ENCODE data around the gene LGALS4.

LGALS4 gene

DNA sequence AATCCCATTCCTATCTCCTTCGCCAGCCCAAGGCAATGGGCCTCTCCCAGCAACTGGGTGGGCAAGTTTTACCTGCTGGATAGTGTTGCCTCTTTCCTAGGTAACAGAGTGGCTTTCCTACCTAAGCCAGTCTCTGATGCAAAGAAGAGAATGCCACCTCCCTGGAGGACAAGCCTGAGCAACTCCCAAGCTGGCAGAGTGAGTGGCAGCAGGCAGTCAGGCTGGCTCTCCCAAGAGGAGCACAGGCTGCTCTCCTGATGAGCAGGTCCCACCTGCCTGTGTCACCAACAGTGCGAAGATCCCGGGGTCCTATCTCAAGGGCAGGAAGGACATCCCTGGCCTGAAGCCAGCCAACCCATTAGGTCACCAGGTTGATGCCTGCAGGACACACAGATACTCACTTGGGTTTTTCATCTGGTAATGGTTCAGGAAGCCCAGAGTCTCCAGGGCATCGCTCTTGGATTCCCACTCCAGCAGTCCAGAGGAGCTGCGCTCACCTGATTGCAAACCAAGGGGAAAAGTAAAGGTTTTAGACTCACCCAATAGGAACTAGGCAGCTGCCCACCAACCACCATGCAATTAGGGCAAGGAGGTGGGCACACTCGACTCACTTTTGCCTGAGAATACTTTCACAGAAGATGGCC lies 24.4 kb upstream of the LGALS4 start:
- Histone ChIP-seq H3K9me2 (replicated peaks; ENCODE audit: insufficient read depth, low read length) (no peaks in the 10 kb centered on the region), H3K4me1 (ENCODE audit: low read length) (no peaks in the 10 kb centered on the region), H3K4me2 (ENCODE audit: low read depth, low read length) (no peak overlapping the region), H3K27me3 (replicated peaks; ENCODE audit: insufficient read depth, low read length) (no peaks in the 10 kb centered on the region), H4K20me1 (ENCODE audit: insufficient read depth, low read length) (no peaks in the 10 kb centered on the region), H3K36me3 (replicated peaks; ENCODE audit: insufficient read depth, low read length) (peaks cover 26% of the 10 kb centered on the region), H3K79me2 (ENCODE audit: low read length) (peaks cover 13% of the 10 kb centered on the region), H3F3A (ENCODE audit: insufficient read depth, low read length) (peaks cover 30% of the 10 kb centered on the region), H3K9ac (ENCODE audit: low read length) (no peak overlapping the region), H2AFZ (ENCODE audit: low read length) (no peak overlapping the region), H3K27ac (ENCODE audit: low read length) (no peak overlapping the region), H3K9me3 (replicated peaks; ENCODE audit: insufficient read depth, low read length) (no peaks in the 10 kb centered on the region), H3K4me3 (ENCODE audit: low read length) (no peak overlapping the region)
- no peak for DNase-seq
- TF ChIP-seq, protein P1, sequence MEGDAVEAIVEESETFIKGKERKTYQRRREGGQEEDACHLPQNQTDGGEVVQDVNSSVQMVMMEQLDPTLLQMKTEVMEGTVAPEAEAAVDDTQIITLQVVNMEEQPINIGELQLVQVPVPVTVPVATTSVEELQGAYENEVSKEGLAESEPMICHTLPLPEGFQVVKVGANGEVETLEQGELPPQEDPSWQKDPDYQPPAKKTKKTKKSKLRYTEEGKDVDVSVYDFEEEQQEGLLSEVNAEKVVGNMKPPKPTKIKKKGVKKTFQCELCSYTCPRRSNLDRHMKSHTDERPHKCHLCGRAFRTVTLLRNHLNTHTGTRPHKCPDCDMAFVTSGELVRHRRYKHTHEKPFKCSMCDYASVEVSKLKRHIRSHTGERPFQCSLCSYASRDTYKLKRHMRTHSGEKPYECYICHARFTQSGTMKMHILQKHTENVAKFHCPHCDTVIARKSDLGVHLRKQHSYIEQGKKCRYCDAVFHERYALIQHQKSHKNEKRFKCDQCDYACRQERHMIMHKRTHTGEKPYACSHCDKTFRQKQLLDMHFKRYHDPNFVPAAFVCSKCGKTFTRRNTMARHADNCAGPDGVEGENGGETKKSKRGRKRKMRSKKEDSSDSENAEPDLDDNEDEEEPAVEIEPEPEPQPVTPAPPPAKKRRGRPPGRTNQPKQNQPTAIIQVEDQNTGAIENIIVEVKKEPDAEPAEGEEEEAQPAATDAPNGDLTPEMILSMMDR (IDR thresholded peaks at IDR 0.05; ENCODE audit: low read length), result no peak
- no peak for TF ChIP-seq EZH2 (optimal IDR thresholded peaks at IDR 0.05; ENCODE audit: low read depth, low read length)
- no peak for TF ChIP-seq EZH2phosphoT487 (IDR thresholded peaks at IDR 0.05; ENCODE audit: low read length)

DNA sequence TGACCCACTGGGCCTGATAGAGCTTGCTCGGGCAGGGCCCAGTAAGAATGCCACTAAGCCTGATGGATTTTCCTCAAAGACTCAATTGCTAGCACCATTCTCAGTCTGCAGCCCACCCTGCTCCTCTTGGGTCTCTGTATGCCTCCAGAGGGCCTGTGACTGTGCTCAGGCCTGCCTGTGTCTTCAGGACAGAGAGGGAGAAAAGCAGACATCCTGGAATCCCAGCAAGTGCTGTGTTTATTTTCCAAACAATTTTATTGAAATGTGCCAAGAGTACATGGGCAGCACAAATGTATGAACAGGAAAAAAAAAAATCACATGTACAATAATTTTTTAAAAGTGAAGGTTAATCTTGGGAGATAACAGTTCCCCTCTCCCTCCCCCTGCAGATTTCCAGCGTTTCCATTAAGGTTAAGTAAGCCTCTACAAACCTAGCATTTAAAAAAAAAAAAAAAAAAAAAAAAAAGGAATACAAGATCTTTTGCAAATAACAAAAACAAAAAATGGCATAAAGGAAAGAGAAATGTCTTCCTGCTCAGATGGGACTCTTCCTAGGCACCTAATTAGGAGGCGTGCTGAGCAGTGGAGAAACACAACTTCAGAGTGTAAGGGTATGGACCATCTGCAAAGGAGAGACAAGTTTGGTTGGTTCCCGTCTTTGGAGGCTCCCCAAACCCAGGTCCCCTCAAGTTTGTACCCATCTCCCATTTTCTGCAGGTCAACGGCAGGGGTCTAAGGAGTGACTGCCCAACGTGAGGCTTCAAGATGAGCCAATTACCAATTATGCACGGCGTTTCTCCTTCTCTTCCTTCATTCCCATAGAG lies 23.6 kb upstream of the LGALS4 start:
- no peaks in the 10 kb centered on the region for H4K20me1 ChIP-seq (ENCODE audit: insufficient read depth, low read length)
- H3K79me2 ChIP-seq (ENCODE audit: low read length), result peaks cover 5% of the 10 kb centered on the region; the same call in 1 of the 2 replicates
- H3K9me3 ChIP-seq (replicated peaks; ENCODE audit: insufficient read depth, low read length), result no peaks in the 10 kb centered on the region
- no peak overlapping the region for H2AFZ ChIP-seq (ENCODE audit: low read length)
- no peak overlapping the region for H3K9ac ChIP-seq (ENCODE audit: low read length)
- no peaks in the 10 kb centered on the region for H3K4me1 ChIP-seq (ENCODE audit: low read length)
- DNase-seq, result no peak
- peaks cover 19% of the 10 kb centered on the region for H3K36me3 ChIP-seq (replicated peaks; ENCODE audit: insufficient read depth, low read length)
- H3K27ac ChIP-seq (ENCODE audit: low read length), result no peak overlapping the region
- TF ChIP-seq EZH2 (optimal IDR thresholded peaks at IDR 0.05; ENCODE audit: low read depth, low read length) (no peak), EZH2phosphoT487 (IDR thresholded peaks at IDR 0.05; ENCODE audit: low read length) (no peak)
- TF ChIP-seq, protein P1 (IDR thresholded peaks at IDR 0.05; ENCODE audit: low read length), result no peak
- H3K27me3 ChIP-seq (replicated peaks; ENCODE audit: insufficient read depth, low read length), result no peaks in the 10 kb centered on the region
- H3K4me3 ChIP-seq (ENCODE audit: low read length), result no peak overlapping the region
- no peaks in the 10 kb centered on the region for H3K9me2 ChIP-seq (replicated peaks; ENCODE audit: insufficient read depth, low read length)
- no peak overlapping the region for H3K4me2 ChIP-seq (ENCODE audit: low read depth, low read length)
- peaks cover 30% of the 10 kb centered on the region for H3F3A ChIP-seq (ENCODE audit: insufficient read depth, low read length)

DNA sequence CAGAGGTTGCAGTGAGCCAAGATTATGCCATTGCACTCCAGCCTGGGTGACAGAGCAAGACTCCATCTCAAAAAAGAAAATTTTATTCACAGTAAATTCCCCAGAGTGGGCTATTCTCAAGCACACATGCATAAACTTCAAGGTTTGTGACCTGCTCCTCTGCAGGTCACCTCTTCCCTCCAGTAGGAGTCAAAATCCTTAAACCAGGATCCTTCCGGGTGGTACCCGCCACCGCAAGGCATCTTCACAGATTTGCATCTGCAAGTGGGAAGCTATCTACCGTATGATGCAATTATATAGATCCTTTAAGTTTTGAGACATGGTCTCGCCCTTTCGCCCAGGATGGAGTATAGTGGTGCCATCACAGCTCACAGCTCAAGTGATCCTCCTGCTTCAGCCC lies 21.8 kb upstream of the LGALS4 start:
- peaks cover 28% of the 10 kb centered on the region for H3F3A ChIP-seq (ENCODE audit: insufficient read depth, low read length)
- H2AFZ ChIP-seq (ENCODE audit: low read length), result no peak overlapping the region
- 0 out of 2 replicates have a peak, but pooled peaks cover 6% of the 10 kb centered on the region for H3K79me2 ChIP-seq (ENCODE audit: low read length)
- H3K9me2 ChIP-seq (replicated peaks; ENCODE audit: insufficient read depth, low read length), result no peaks in the 10 kb centered on the region
- no peaks in the 10 kb centered on the region for H3K4me1 ChIP-seq (ENCODE audit: low read length)
- no peak overlapping the region for H3K4me2 ChIP-seq (ENCODE audit: low read depth, low read length)
- no peak overlapping the region for H3K4me3 ChIP-seq (ENCODE audit: low read length)
- H3K9me3 ChIP-seq (replicated peaks; ENCODE audit: insufficient read depth, low read length), result no peaks in the 10 kb centered on the region
- no peaks in the 10 kb centered on the region for H4K20me1 ChIP-seq (ENCODE audit: insufficient read depth, low read length)
- no peaks in the 10 kb centered on the region for H3K27me3 ChIP-seq (replicated peaks; ENCODE audit: insufficient read depth, low read length)
- no peak overlapping the region for H3K9ac ChIP-seq (ENCODE audit: low read length)
- H3K36me3 ChIP-seq (replicated peaks; ENCODE audit: insufficient read depth, low read length), result peaks cover 11% of the 10 kb centered on the region
- H3K27ac ChIP-seq (ENCODE audit: low read length), result no peak overlapping the region
- DNase-seq, result no peak
- TF ChIP-seq EZH2 (optimal IDR thresholded peaks at IDR 0.05; ENCODE audit: low read depth, low read length) (no peak), EZH2phosphoT487 (IDR thresholded peaks at IDR 0.05; ENCODE audit: low read length) (no peak)
- TF ChIP-seq, protein P1 (IDR thresholded peaks at IDR 0.05; ENCODE audit: low read length), result no peak

Data from MM.1S (cell line).